ENCODE results near the gene CRYGN. TPM values are rescaled to one million over a fixed set of nuclear protein-coding genes. Genes with fewer than 3 reads are reported as not detected.

The CRYGN gene
- total and polyA plus RNA-seq, 9 of the 15 experiments (the other 6 are each of a cell fraction or from before 2014, with no cell fraction given), result not detected

DNA sequence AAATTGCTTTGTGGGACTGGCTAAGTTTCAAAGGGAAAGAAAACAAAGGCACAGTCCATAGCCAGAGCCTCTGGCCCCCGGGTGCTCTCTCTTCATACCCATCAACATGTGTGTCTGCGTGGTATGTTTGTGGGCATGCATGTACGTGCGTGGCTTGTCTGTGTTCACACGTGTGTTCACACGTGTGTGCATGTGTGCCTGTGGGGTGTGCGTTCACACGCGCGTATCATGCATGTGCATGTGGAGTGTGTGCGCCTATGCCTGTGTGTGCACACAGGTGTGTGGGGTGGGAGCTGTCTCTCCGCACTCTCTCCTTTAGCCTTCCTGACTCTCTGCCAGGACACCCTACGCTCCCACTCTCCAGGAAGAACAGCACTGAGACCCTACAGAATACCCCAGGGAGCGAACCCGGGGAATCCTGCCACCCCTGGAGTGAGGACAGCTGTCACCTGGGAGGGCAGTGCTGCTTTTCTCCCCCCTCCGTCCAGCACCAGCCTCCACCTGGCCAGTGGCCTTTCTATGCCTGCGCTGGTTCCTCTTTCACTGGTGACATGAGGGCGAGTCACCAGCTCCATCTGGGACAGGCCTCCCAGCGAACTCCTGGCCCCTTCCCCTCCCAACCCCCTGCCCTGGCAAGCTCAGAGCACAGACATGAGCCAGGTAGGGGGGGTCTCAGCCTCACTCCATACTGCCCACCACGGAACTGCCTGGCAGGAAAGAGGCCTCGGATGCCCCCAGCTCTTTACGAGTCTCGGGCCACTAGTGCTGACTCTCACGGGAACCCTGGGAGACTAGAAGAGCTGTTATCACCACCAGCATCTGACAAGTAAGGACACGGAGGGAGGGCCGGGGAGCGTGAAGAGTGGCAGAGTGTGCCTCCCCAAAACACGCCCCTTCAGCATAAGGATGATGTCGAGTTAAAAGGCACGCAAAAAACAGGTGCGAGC, 46.6 kb downstream of the CRYGN start (continued):
- no peak for TF ChIP-seq NELFE (IDR thresholded peaks at IDR 0.05; ENCODE audit: insufficient read depth, insufficient read length)
- no peak for TF ChIP-seq PPARD (CRISPR knock-in tag; IDR thresholded peaks at IDR 0.05)
- TF ChIP-seq MYBL2 (IDR thresholded peaks at IDR 0.05; ENCODE audit: low read depth), result no peak
- no peak for TF ChIP-seq MYBL2 (CRISPR knock-in tag; IDR thresholded peaks at IDR 0.05; ENCODE audit: borderline replicate concordance)
- 0 out of 4 replicates have a peak, but pooled peaks of 1 of the 2 experiments have one; percentile 30 for TF ChIP-seq MAZ (CRISPR knock-in tag; conservative IDR thresholded peaks at IDR 0.05 in 1 of 2, IDR thresholded peaks at IDR 0.05 in 1 of 2)
- TF ChIP-seq SOX6 (IDR thresholded peaks at IDR 0.05), result no peak
- no peak for TF ChIP-seq SRSF3 (IDR thresholded peaks at IDR 0.05; ENCODE audit: insufficient read depth, low read length)
- no peak for TF ChIP-seq ZFP36 (IDR thresholded peaks at IDR 0.05; ENCODE audit: low read depth, low read length, partially characterized antibody)
- TF ChIP-seq HDAC1 (IDR thresholded peaks at IDR 0.05), result no peak
- TF ChIP-seq DDX20 (tag; IDR thresholded peaks at IDR 0.05; ENCODE audit: low read depth), result no peak
- TF ChIP-seq SP2 (IDR thresholded peaks at IDR 0.05; ENCODE audit: extremely low read depth, low read depth, low read length, poor library complexity, severe bottlenecking), result no peak
- TF ChIP-seq RBBP5 (IDR thresholded peaks at IDR 0.05; ENCODE audit: borderline replicate concordance, insufficient read depth, low read length, poor library complexity, severe bottlenecking), result peak; percentile 20
- TF ChIP-seq, protein P1, sequence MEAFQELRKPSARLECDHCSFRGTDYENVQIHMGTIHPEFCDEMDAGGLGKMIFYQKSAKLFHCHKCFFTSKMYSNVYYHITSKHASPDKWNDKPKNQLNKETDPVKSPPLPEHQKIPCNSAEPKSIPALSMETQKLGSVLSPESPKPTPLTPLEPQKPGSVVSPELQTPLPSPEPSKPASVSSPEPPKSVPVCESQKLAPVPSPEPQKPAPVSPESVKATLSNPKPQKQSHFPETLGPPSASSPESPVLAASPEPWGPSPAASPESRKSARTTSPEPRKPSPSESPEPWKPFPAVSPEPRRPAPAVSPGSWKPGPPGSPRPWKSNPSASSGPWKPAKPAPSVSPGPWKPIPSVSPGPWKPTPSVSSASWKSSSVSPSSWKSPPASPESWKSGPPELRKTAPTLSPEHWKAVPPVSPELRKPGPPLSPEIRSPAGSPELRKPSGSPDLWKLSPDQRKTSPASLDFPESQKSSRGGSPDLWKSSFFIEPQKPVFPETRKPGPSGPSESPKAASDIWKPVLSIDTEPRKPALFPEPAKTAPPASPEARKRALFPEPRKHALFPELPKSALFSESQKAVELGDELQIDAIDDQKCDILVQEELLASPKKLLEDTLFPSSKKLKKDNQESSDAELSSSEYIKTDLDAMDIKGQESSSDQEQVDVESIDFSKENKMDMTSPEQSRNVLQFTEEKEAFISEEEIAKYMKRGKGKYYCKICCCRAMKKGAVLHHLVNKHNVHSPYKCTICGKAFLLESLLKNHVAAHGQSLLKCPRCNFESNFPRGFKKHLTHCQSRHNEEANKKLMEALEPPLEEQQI (IDR thresholded peaks at IDR 0.05), result no peak
- TF ChIP-seq, protein P2, sequence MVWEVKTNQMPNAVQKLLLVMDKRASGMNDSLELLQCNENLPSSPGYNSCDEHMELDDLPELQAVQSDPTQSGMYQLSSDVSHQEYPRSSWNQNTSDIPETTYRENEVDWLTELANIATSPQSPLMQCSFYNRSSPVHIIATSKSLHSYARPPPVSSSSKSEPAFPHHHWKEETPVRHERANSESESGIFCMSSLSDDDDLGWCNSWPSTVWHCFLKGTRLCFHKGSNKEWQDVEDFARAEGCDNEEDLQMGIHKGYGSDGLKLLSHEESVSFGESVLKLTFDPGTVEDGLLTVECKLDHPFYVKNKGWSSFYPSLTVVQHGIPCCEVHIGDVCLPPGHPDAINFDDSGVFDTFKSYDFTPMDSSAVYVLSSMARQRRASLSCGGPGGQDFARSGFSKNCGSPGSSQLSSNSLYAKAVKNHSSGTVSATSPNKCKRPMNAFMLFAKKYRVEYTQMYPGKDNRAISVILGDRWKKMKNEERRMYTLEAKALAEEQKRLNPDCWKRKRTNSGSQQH (CRISPR knock-in tag; IDR thresholded peaks at IDR 0.05), result no peak
- TF ChIP-seq, protein P3, sequence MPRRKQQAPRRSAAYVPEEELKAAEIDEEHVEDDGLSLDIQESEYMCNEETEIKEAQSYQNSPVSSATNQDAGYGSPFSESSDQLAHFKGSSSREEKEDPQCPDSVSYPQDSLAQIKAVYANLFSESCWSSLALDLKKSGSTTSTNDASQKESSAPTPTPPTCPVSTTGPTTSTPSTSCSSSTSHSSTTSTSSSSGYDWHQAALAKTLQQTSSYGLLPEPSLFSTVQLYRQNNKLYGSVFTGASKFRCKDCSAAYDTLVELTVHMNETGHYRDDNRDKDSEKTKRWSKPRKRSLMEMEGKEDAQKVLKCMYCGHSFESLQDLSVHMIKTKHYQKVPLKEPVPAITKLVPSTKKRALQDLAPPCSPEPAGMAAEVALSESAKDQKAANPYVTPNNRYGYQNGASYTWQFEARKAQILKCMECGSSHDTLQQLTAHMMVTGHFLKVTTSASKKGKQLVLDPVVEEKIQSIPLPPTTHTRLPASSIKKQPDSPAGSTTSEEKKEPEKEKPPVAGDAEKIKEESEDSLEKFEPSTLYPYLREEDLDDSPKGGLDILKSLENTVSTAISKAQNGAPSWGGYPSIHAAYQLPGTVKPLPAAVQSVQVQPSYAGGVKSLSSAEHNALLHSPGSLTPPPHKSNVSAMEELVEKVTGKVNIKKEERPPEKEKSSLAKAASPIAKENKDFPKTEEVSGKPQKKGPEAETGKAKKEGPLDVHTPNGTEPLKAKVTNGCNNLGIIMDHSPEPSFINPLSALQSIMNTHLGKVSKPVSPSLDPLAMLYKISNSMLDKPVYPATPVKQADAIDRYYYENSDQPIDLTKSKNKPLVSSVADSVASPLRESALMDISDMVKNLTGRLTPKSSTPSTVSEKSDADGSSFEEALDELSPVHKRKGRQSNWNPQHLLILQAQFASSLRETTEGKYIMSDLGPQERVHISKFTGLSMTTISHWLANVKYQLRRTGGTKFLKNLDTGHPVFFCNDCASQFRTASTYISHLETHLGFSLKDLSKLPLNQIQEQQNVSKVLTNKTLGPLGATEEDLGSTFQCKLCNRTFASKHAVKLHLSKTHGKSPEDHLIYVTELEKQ (CRISPR knock-in tag; IDR thresholded peaks at IDR 0.05), result no peak
- no peak for TF ChIP-seq FOXJ2 (tag; IDR thresholded peaks at IDR 0.05)
